GM21423 (cell line): Measurements from ENCODE around the gene ITGA11.

Experiments
- ATAC-seq: cut with Tn5 transposase; IDR thresholded peaks from one replicate; pipeline ENCODE4 v1.9.1; 2021; ENCODE audit warnings: mild to moderate bottlenecking, moderate library complexity; ENCODE audit not compliant: unreplicated experiment

Gene ITGA11

DNA sequence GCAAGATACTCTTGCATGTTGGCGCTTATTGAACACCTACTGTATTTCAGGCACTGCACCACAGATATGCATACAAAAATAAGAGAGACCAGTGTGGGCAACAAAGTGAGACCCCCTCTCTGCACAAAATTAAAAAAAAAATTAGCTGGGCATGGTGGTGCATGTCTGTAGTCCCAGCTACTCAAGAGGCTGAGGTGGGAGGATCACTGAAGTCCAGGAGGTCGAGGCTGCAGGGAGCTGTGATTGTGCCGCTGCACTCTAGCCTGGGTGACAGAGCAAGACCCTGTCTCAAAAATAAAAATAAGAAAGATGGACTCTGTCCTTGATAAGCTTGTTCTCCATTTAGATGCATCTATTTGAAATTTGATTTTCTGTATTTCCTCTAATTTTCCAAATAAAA lies 133.6 kb downstream of the ITGA11 start:
- ATAC-seq: no peak

DNA sequence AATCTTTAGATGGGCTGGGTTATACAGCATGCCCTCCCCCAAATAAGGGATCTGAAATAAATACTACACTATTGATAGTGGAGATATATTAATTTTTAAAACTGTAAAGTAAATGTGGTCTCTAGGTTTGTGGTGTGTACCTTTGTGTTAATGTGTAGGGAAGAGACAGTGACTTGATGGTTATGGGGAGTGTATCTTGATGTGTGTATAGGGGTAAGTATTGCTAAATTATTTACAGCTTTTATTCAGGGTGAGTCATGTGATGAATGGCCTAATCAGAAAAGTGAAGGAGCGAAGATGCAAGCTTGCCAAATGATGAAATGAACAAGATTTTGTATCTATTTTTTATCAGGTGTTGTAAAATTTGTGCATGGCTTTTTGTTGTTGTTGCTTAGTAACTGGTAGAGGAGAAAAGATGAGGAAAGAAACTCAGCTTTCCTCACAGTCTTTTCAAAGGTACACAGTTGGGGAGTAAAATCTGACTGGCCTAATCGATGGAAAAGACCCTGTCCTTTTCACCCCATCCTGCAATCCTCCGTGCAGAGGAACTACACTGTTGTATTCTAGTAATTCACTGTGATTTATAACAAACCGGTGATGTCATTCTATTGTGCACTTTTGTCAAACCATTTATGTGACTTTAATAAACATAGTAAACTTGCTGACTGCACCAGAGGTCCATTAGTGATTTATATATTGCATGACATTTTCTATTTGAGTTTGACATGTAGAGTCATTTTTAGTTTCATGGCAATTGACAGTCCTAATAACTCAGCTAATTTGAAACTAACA lies 136.8 kb downstream of the ITGA11 start:
- no peak for ATAC-seq

- ATAC-seq: no peak
These were observed 139.0 kb downstream of the ITGA11 start for GRCh38 chr15:68292967-68293366.

DNA sequence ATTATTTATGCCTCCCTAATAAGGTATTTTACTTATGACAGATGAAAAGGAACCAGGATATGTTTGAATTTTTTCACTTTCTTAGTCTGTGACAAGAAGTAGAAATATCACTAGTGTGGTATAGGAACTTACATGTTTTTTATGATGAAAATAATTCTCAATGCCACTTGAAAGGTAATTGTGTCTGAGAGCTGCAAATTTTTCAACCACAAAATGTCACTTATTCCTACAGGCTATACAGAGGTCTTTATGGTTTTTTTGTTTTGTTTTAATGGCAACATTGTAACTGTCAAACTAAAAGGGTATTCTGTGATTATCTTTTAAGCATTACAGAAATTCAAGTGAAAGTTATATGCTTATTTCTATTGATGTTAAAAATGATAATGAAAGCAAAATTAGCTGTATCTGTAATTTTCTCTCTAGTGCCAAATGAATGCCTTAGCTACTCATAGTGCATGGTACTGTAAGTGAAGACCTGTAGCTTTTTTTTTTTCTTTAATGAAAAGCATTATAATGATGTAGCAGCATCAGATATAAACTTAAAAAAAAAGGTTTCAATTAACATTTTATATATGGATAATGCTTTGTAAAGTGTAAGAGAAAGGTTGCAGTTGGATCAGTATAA lies 139.7 kb downstream of the ITGA11 start:
- no peak for ATAC-seq

DNA sequence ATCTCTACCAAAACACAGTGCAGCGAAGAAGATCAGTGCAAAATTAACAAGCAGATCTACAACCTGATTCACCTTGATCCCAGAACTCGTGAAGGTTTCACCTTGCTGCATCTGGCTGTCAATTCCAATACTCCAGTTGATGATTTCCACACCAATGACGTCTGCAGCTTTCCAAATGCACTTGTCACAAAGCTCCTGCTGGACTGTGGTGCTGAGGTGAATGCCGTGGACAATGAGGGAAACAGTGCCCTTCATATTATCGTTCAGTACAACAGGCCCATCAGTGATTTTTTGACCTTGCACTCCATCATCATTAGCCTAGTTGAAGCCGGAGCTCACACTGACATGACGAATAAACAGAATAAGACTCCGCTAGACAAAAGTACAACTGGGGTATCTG lies 141.2 kb downstream of the ITGA11 start:
- no peak for ATAC-seq

GRCh38 chr15:68289621-68290352 lies 142.2 kb downstream of the ITGA11 start:
- ATAC-seq: no peak

DNA sequence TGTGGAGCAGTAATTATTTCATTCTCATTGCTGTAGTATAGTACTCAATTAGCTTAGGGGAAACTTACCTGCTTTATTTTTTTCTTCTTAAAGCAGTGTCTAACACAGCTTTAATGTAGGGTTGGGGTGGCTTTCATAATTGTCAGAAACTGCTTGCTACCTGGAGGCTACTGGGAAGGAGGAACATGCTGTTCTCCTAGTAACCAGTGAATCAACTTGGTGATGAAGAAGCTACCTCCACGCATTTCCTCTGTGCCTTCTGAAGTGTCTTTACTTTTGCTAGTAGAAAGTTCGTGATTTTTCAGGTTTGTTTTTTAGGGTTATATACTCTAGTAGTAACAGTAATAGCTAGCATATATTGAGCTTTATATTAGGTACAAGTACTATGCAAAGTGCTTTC lies 142.9 kb downstream of the ITGA11 start:
- ATAC-seq: no peak

DNA sequence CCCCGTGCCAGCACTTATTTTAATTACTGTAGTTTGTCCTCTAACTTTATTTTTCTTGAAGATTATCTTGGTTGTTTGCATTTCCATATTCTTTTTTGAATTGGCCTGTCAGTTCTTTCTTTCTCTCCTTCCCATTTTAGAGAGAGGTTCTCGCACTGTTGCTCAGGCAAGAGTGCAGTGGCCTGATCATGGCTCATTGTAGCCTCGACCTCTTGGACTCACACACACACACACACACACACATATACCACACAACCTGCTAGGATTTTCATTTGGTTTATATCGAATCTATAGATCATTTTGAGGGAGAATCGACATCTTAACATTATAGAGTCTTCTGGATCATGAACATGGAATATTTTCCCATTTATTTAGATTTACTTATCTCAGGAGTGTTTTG lies 145.7 kb downstream of the ITGA11 start:
- ATAC-seq: no peak

- ATAC-seq: no peak
These were observed 146.5 kb downstream of the ITGA11 start for GRCh38 chr15:68285259-68285980.

- no peak for ATAC-seq
These were observed 147.2 kb downstream of the ITGA11 start for GRCh38 chr15:68284616-68285258.

DNA sequence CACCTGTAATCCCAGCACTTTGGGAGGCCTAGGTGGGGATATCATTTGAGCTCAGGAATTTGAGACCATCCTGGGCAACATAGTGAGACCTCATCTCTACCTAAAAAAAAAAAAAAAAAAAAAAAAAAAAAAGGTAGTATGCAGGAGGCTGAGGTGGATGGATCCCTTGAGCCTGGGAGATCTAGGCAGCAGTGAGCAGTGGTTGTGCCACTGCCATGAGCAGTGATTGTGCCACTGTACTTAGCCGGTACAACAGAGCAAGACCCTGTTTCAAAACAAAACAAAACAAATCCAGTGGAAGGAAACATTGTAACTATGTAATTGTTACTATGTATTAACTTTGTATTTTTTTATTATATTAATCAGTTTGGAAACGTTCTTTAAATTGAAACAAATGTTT lies 148.6 kb downstream of the ITGA11 start:
- ATAC-seq: no peak

- ATAC-seq: no peak
These were observed 151.0 kb downstream of the ITGA11 start for GRCh38 chr15:68281008-68281407.

GRCh38 chr15:68279779-68280753 lies 151.9 kb downstream of the ITGA11 start:
- ATAC-seq: no peak

GRCh38 chr15:68278595-68279405 lies 153.2 kb downstream of the ITGA11 start:
- no peak for ATAC-seq

DNA sequence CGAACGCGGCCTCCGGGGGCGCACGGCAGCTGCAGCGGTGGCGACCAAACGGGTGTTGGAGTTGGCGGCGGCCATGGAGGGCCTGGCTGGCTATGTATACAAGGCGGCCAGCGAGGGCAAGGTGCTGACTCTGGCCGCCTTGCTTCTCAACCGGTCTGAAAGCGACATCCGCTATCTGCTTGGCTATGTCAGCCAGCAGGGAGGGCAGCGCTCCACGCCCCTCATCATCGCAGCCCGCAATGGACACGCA lies 153.7 kb downstream of the ITGA11 start:
- ATAC-seq: no peak

DNA sequence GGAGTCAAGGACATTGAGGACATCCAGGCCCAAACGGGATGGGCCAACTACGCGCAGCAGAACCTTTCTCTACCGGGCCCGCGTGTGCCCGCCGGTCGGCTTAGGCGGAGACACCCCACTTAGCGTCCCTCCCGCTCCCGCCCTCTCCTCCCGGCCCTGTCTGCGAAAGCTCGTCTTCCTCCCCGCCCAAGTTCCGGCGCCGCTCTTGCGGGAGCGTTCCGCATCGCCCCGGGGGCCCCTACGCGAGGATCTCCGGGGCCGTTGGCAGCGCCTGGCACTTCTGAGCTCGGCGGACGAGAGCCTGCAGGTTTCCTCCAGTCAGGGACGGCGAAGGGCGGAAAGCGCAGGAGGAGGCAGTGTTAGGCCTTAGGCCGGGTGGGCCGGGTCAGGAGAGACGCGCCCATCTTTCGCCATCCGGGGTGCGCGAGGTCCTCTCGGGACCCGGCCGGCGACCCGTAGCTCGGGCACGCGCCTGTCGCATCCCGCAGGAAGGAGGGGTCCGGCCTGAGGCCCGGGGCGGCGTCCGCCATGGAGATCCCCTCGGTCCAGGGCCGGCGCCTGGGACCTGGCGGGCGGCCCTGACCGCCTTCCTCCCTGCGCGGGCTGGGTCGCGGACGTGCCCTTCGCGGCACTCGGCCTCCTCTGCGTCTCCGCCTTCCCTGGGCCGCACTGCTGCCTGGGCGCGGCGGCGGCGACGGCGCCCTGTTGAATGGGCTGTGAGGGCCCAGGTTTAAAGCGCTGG lies 154.2 kb downstream of the ITGA11 start, which contains the start of gene FEM1B:
Gene FEM1B, plus strand, starts transcription at position 143 of the 742 bp plus-strand sequence. CDS start 673 bp downstream, outside the sequence.
- peak; percentile 73 for ATAC-seq

DNA sequence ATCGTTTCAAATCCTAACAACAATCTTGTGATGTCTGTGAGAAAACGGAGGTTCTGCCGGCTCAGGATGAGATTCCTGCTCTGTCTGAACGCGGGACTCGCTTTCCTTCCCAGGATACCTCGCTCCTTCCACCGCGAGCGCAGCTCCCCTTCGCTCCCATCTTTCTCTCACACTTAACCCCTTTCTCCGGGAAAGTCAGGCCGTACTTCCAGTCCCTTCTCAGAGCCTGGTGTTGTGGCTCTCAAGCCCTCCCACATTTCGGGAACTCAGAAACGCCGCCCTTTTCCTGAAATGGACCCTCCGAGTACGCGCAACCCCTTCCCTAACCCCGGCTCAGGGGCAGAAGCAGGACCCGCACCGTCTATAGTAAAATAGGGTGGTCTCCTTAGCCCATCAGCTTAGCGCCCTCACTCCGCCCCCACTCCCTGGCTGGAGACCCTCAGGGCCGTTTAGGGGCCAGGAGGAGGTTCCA lies 154.8 kb downstream of the ITGA11 start:
- peak; percentile 6 for ATAC-seq

DNA sequence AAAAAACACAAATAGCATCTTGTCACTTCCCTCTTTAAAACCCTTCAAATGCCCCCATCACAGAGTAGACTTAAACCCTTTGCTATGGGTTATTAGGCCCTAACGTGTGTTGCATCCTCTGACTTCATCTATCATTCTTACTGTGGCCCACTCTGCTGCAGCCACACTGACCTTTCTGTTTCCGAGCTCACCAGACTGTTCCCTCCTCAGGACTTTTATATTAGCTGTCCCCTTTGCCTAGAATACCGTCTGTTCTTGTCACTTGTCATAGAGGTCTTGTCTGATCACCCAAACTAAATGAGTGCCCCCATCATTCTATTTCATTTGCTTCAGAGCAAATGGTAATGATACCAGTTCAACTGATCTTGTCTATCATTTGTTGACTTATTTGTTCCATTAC lies 155.3 kb downstream of the ITGA11 start:
- no peak for ATAC-seq
